GM19328 (cell line): ENCODE results near the gene XKR7.

Experiments used
- ATAC-seq: cut with Tn5 transposase; IDR thresholded peaks from one replicate; pipeline ENCODE4 v1.9.1; 2021; ENCODE audit warnings: mild to moderate bottlenecking, moderate library complexity; ENCODE audit not compliant: unreplicated experiment

XKR7 gene

GRCh38 chr20:31943052-31943471 lies 24.9 kb upstream of the XKR7 start:
- ATAC-seq, result no peak

GRCh38 chr20:31945319-31945718 lies 22.6 kb upstream of the XKR7 start:
- ATAC-seq, result no peak

GRCh38 chr20:31945785-31946184 lies 22.2 kb upstream of the XKR7 start:
- ATAC-seq, result no peak

GRCh38 chr20:31948008-31948407 lies 19.9 kb upstream of the XKR7 start:
- ATAC-seq, result no peak

GRCh38 chr20:31949877-31950646 lies 17.9 kb upstream of the XKR7 start:
- ATAC-seq, result no peak

- ATAC-seq, result no peak
Measured at GRCh38 chr20:31951203-31951529, 16.8 kb upstream of the XKR7 start.

GRCh38 chr20:31951530-31952453 lies 16.2 kb upstream of the XKR7 start, which contains the start of gene PDRG1:
Gene PDRG1, minus strand, starts transcription at chr20:31952046. Its CDS starts 85 bp downstream, at chr20:31951961.
- peak; percentile 96 for ATAC-seq

GRCh38 chr20:31953556-31954148 lies 14.3 kb upstream of the XKR7 start:
- no peak for ATAC-seq

GRCh38 chr20:31954500-31954899 lies 13.5 kb upstream of the XKR7 start:
- ATAC-seq, result no peak

GRCh38 chr20:31956556-31957526 lies 11.1 kb upstream of the XKR7 start:
- no peak for ATAC-seq

- no peak for ATAC-seq
Measured at GRCh38 chr20:31962761-31963160, 5.2 kb upstream of the XKR7 start.

GRCh38 chr20:31963889-31964288 lies 4.1 kb upstream of the XKR7 start:
- ATAC-seq, result no peak

GRCh38 chr20:31966991-31967655 lies 828 bp upstream of the XKR7 start:
- ATAC-seq, result no peak

GRCh38 chr20:31968291-31969126 lies 558 bp downstream of the XKR7 start:
- ATAC-seq, result no peak

- ATAC-seq, result no peak
Measured at GRCh38 chr20:31969991-31970390, 2.0 kb downstream of the XKR7 start.

- no peak for ATAC-seq
Measured at GRCh38 chr20:31972471-31973021, 4.6 kb downstream of the XKR7 start.

- no peak for ATAC-seq
Measured at GRCh38 chr20:31974296-31974695, 6.3 kb downstream of the XKR7 start.

- no peak for ATAC-seq
Measured at GRCh38 chr20:31974951-31975487, 7.1 kb downstream of the XKR7 start.
